C1 segment of cervical spinal cord (tissue), 14 donors: ENCODE results near the gene SPINT3.
"Not testable (repeated sequence)": the region's sequence is repeated elsewhere in the genome, so short reads cannot be mapped to it uniquely, and the experiment has no call there.

ENCODE experiments used
- DNase-seq, 14 donors: peaks; one replicate each; lab custom pipeline; 2025; lab: John Stamatoyannopoulos, UW

SPINT3 gene

GRCh38 chr20:45502561-45502960 is 12.9 kb downstream of the SPINT3 start:
- DNase-seq, result no peak

GRCh38 chr20:45501600-45501999 is 13.8 kb downstream of the SPINT3 start:
- no peak for DNase-seq

- no peak for DNase-seq
These were observed 15.4 kb downstream of the SPINT3 start for GRCh38 chr20:45500022-45500421.

- DNase-seq, result no peak
These were observed 17.4 kb downstream of the SPINT3 start for GRCh38 chr20:45497971-45498494.

GRCh38 chr20:45496166-45496565 is 19.3 kb downstream of the SPINT3 start:
- no peak for DNase-seq

GRCh38 chr20:45495501-45495941 is 19.9 kb downstream of the SPINT3 start:
- no peak for DNase-seq

GRCh38 chr20:45489083-45489531 is 26.3 kb downstream of the SPINT3 start:
- DNase-seq, result no peak

- DNase-seq, result no peak
These were observed 28.2 kb downstream of the SPINT3 start for GRCh38 chr20:45487231-45487635.

- DNase-seq, result no peak
These were observed 30.0 kb downstream of the SPINT3 start for GRCh38 chr20:45485388-45485787.

- no peak for DNase-seq
These were observed 30.7 kb downstream of the SPINT3 start for GRCh38 chr20:45484676-45485075.

GRCh38 chr20:45479822-45480221 is 35.6 kb downstream of the SPINT3 start:
- no peak for DNase-seq

GRCh38 chr20:45477530-45478148 is 37.8 kb downstream of the SPINT3 start:
- DNase-seq, result not testable (repeated sequence)

GRCh38 chr20:45472286-45472685 is 43.1 kb downstream of the SPINT3 start:
- not testable (repeated sequence) for DNase-seq

GRCh38 chr20:45470937-45471336 is 44.5 kb downstream of the SPINT3 start:
- peak in 2 of 14 donors; percentile 23 to 56 for DNase-seq

- peak in 7 of 14 donors; percentile 3 to 72 (median 45) for DNase-seq
These were observed 45.0 kb downstream of the SPINT3 start for GRCh38 chr20:45470262-45470931.

GRCh38 chr20:45469336-45470261 is 45.8 kb downstream of the SPINT3 start, which contains the start of gene WFDC2:
Gene WFDC2 (plus strand): TSS chr20:45469753. CDS start chr20:45469782, 29 bp downstream.
- DNase-seq, result peak in 1 of 14 donors; percentile 8

GRCh38 chr20:45467861-45468260 is 47.6 kb downstream of the SPINT3 start:
- DNase-seq, result peak in 5 of 14 donors; percentile 2 to 25 (median 4)

GRCh38 chr20:45467172-45467571 is 48.2 kb downstream of the SPINT3 start:
- DNase-seq, result no peak

GRCh38 chr20:45465491-45466266 is 49.7 kb downstream of the SPINT3 start:
- DNase-seq, result no peak

- no peak for DNase-seq
These were observed 51.7 kb downstream of the SPINT3 start for GRCh38 chr20:45463709-45464108.
